HCT116 (cell line): ENCODE measurements around the gene RNF144B.

Experiments used
- EZH2 ChIP-seq: fragments of 200-600 bp; sonication (generic); IDR thresholded peaks from 2 replicates; pipeline ENCODE4 v1.6.1; 2017; ENCODE audit warnings: antibody characterized with exemption, mixed run types
- POLR2A ChIP-seq: IDR thresholded peaks from 2 replicates; pipeline ENCODE4 v1.7.0; 2011; ENCODE audit warnings: borderline replicate concordance; ENCODE audit not compliant: insufficient read depth, insufficient read length; ENCODE audit errors: extremely low read depth
- POLR2AphosphoS5 ChIP-seq: IDR thresholded peaks from 2 replicates; pipeline ENCODE4 v1.6.1; 2011; ENCODE audit warnings: mild to moderate bottlenecking, low read depth, low read length, moderate library complexity
- SIN3A ChIP-seq: IDR thresholded peaks from 2 replicates; pipeline ENCODE4 v1.6.1; 2012; ENCODE audit warnings: low read depth
- YY1 ChIP-seq: IDR thresholded peaks from 2 replicates; pipeline ENCODE4 v1.6.1; 2011; ENCODE audit warnings: low read length, low read depth, moderate library complexity, mild to moderate bottlenecking; ENCODE audit not compliant: insufficient replicate concordance; ENCODE audit errors: extremely low read depth
- TF ChIP-seq, protein P1 (sequence below), 3 experiments: fragments of 200-600 bp in 1 of 3; sonication (generic) in 1 of 3; IDR thresholded peaks in 2 of 3; conservative IDR thresholded peaks in 1 of 3; 2 replicates each; pipeline ENCODE4 v1.5.1; 2012 to 2017; ENCODE audit warnings: low read depth in 2 of 3, low read length in 2 of 3, antibody characterized with exemption in 1 of 3, borderline replicate concordance in 1 of 3, control low read depth in 1 of 3, mild to moderate bottlenecking in 1 of 3, mixed read lengths in 1 of 3, mixed run types in 1 of 3, moderate library complexity in 1 of 3; ENCODE audit not compliant: insufficient read depth in 1 of 3
- TF ChIP-seq, protein P2 (sequence below): IDR thresholded peaks from 2 replicates; pipeline ENCODE4 v1.6.1; 2011; ENCODE audit warnings: mild to moderate bottlenecking, low read length, moderate library complexity; ENCODE audit not compliant: insufficient replicate concordance; ENCODE audit errors: extremely low read depth

DNA sequence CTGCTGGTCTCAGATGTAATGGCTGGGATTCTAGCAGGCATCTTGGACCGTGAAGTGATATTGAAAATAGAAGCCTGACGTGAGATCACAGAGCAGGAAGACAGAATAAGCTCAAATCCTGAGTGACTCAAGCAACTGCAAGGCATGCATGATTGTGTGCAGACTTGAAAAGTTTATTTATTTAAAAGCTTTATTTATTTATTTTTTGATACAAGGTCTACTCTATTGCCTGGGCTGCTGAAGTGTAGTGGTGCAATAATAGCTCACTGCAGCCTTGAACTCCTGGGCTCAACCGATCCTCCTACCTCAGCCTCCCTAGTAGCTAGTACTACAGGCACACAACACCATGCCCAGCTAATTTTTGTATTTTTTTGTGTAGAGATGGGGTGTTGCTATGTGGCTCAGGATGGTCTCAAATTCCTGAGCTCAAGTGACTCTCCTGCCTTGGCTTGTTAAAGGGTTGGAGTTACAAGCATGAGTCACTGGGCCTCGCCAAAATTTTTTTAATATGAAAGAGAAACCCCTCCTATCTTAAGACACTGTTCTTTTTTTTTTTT, 40.1 kb upstream of the RNF144B start:
- TF ChIP-seq, protein P1, sequence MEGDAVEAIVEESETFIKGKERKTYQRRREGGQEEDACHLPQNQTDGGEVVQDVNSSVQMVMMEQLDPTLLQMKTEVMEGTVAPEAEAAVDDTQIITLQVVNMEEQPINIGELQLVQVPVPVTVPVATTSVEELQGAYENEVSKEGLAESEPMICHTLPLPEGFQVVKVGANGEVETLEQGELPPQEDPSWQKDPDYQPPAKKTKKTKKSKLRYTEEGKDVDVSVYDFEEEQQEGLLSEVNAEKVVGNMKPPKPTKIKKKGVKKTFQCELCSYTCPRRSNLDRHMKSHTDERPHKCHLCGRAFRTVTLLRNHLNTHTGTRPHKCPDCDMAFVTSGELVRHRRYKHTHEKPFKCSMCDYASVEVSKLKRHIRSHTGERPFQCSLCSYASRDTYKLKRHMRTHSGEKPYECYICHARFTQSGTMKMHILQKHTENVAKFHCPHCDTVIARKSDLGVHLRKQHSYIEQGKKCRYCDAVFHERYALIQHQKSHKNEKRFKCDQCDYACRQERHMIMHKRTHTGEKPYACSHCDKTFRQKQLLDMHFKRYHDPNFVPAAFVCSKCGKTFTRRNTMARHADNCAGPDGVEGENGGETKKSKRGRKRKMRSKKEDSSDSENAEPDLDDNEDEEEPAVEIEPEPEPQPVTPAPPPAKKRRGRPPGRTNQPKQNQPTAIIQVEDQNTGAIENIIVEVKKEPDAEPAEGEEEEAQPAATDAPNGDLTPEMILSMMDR (IDR thresholded peaks at IDR 0.05 in 2 of 3, conservative IDR thresholded peaks at IDR 0.05 in 1 of 3; ENCODE audit: borderline replicate concordance in 1 of 3, insufficient read depth in 1 of 3, low read depth in 2 of 3, low read length in 2 of 3), result no peak
- TF ChIP-seq POLR2A, result no peak
- TF ChIP-seq, protein P2, sequence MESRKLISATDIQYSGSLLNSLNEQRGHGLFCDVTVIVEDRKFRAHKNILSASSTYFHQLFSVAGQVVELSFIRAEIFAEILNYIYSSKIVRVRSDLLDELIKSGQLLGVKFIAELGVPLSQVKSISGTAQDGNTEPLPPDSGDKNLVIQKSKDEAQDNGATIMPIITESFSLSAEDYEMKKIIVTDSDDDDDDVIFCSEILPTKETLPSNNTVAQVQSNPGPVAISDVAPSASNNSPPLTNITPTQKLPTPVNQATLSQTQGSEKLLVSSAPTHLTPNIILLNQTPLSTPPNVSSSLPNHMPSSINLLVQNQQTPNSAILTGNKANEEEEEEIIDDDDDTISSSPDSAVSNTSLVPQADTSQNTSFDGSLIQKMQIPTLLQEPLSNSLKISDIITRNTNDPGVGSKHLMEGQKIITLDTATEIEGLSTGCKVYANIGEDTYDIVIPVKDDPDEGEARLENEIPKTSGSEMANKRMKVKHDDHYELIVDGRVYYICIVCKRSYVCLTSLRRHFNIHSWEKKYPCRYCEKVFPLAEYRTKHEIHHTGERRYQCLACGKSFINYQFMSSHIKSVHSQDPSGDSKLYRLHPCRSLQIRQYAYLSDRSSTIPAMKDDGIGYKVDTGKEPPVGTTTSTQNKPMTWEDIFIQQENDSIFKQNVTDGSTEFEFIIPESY, result no peak
- no peak for TF ChIP-seq YY1
- no peak for TF ChIP-seq EZH2
- TF ChIP-seq SIN3A, result no peak
- no peak for TF ChIP-seq POLR2AphosphoS5
